KG1 (cell line): Measurements from ENCODE around the gene RNF34.

Experiments
- DNase-seq: peaks from one replicate; lab custom pipeline; 2025; lab: John Stamatoyannopoulos, UW

RNF34 gene

DNA sequence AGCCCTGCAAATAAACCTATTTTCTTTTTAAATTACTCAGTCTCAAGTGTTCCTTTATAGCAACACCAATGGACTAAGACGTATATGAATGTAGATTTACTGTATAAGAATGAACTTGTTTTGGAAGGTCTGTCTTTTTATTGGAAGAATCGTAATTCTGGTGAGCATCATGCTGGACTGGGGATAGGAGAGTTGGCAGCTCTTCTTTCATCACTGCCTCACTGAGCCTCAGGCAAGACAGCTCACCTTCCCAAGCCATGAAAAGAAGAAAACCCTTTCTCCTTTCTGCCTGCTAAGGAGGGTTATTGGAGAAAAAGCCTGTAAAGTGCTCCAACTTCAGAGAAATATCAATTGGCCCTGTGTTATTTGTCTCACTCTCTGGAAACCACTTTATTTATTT is 9.1 kb upstream of the RNF34 start:
- no peak for DNase-seq

DNA sequence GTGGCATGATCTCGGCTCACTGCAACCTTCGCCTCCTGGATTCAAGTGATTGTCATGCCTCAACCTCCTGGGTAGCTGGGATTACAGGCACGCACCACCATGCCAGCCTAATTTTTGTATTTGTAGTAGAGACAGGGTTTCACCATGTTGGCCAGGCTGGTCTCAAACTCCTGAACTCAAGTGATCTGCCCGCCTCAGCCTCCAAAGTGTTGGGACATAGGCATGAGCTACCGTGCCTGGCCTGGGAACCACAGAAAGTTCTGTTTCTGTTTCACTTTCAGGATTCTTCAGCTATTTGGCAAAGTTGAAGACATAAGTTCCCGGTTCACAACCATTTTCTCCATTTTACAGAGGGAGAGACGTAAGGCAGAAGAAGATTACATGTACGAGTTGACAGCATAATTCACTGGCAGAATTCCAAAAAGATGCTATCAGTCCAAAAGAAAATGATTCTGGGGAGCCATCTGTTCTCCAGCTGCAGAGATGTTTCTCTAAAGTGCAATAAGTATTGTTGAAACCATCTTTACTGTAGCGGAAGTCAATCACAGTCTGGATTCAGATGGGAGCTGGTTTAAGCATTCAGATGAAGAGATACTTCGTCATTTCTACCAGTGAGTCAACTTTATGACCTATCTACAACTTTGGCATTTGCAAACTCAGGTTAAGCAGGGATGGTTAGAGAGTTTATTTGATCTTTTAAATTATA is 8.1 kb upstream of the RNF34 start:
- DNase-seq = no peak

DNA sequence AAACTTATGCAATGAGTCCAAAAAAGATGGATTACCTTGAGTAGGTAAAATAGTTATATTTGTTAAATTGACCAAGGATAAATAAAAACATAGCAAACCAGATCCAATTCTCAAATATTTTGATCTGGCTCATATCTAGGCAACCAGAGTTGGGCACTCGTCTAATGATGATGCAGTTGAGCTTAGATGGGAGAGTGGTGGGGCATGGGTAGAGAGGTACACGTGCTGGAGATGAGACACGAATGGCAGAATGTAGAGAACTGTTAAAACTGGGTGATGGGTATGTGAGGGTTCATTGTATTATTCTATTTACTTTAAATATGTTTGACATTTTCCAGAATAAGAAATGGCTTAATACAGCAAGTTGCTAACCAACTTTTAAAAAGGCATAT is 7.6 kb upstream of the RNF34 start:
- DNase-seq = no peak

DNA sequence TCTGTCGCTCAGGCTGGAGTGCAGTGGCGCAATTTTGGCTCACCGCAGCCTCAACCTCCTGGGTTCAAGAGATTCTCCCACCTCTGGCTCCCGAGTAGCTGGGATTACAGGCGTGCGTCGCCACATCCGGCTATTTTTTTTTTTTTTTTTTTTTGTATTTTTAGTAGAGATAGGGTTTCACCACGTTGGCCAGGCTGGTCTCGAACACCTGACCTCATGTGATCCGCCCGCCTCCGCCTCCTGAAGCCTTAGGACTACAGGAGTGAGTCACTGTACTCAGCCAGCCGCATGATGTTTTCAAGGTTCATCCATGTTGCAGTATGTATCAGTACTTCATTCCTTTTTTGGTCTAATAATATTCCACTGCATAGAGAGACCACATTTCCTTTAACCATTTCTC is 2.4 kb upstream of the RNF34 start:
- DNase-seq = no peak

DNA sequence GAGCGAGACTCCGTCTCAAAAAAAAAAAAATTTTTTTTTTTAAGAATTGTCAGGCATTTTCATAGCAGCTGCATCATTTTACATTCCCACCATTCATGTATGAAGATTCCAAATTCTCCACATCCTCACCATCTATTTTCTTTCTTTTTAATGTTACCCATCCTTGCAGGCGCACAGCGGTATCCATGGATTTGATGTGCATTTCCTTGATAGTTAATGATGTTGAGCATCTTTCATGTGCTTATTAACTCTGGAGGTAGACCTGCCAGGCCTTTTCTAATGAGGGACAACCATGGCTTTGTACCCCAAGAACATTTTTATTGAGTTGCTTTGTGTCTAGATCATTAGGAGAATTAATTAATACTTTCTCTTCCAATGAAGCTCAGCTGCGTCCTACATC is 1.6 kb upstream of the RNF34 start:
- no peak for DNase-seq

DNA sequence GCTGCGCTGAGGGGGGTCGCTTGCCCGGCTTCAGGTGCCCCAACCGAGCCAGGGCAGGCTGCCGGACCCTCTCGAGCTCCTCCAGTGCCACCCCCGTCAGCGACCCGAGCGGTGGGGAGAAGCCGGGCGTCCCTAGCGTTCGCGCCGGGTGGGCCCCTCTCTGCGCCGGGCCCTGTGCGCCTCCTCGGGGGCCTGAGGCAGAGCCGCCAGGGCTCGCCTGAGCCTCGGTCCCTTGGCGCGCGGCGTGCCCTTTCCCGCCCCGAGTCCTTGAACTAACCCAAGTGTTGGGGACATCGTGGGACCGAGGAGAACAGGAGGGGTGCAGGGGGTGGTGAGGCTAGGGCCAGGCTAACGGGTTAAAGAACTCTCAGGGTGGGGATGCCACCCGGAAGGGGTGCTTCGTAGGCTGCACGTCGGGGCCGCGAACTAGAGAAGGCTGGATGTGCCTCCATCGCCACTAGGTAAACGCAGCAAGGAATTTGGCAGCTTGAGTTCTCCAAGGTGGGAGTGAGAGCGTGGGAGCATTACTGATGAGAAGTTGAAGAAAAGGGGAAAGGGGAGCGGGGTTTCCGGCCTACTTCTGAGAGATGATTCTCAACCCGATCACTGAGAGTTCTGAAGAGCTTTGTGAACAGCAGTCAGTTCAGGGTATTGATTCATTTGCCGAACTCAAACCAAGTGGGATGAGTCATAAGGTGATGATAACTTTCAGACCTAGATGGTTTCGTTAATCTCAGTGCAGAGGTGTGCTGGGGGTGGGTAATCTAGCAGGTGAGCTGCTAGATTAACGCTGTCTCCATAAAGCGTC is 618 bp downstream of the RNF34 start:
- DNase-seq = peak; percentile 71

DNA sequence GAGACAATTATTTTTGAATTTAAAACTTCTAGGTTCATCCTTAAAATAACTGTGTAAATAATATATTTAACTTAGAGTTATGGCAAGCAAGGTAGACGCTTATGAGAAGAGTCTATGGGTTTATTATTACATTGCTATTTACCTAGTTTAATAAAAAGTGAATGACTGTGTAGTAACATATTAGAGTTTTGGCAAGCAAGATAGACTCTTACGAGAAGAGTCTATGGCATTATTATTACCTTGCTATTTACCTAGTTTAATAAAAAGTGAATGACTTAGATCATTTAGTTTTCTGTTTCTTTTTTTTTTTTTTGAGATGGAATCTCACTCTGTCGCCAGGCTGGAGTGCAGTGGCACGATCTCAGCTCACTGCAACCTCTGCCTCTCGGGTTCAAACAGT is 3.8 kb downstream of the RNF34 start:
- DNase-seq = no peak

DNA sequence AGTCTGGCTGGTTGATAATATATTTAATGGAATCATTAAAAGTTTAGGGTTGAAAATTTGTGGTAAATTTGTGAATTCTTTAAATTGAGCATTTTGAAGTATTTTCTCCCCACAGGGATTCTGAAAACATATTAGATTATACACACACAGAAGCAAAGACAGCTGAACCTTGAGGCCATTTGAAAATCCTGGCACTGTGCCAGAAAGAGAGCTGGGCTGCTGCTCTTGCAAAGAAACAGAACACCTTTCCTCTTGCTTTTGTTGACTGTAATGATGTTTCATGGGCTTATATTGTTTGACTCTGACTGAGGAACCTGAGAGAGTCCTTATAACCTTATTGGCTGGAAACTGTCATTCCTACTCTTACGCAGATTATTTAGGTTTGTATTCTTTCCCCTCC is 4.8 kb downstream of the RNF34 start:
- no peak for DNase-seq

DNA sequence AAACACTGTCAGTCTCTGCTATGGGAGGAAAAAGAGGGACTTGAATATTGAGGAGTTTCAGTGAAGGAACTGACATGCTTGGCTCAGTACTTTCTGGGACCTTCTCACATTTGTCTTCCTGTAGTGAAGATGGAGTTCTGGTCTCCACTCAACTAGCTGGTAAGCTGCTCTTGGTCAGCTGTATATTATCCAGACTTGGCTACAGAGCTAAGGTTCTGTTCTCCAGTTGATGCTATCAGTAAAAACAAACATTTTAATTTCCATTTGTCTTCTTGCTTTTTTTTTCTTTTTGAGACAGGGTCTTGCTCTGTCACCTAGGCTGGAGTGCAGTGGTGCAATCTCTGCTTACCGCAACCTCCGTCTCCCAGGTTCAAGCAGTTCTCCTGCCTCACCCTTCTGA is 5.3 kb downstream of the RNF34 start:
- no peak for DNase-seq

DNA sequence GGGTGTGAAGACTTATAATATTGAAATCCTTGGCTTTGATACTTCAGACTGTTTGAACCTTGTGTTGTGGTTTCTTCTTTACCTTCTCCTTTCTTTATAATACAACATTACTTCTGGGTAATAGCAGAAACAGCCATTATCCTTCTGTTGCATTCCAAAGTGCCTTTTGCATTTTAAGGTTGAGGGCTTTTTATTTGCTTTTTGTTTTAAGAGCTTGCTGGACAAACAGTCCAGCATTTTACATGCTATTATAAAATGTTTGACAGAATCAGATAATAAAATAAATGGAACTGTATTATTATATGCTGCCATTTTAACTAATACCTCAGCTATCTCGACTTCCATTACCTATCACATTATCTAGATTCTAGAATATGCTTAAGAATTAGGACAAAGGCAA is 14.0 kb downstream of the RNF34 start:
- DNase-seq = no peak

DNA sequence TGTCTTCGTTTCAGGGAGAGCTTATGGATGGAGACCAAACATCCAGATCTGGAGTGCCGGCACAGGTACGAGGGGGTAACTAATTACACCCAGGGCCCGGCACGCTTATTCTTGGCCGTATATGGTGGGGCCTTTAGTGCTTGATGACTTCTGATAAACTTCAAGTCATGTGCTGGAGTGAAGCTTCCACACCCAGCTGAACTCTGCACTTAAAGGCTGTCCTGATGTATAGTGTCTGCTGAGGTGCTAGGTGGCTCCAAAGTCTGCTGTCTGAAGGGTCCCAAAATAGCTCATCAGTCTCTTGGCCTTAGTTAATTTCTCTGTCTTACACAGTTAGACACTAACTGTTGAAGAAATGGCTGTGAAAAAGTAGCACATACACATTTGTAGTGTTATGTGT is 17.9 kb downstream of the RNF34 start:
- no peak for DNase-seq

DNA sequence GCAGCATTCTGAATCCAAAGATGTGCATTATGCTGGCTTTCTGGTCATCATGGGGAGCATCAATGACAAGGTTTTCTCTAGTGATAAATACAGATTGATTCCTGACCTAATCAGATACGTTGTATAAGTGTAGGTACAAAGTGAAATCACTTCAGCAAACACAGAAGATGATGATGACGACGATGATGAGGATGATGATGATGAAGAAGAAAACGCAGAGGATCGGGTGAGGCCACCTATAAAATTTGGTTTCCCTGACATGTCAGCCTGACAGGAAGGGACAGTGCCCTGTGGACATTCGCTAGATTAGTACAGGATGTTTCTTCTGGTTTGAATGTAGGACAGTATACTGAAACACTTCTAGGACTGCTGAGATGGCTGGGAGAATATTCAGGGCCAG is 20.2 kb downstream of the RNF34 start:
- no peak for DNase-seq

DNA sequence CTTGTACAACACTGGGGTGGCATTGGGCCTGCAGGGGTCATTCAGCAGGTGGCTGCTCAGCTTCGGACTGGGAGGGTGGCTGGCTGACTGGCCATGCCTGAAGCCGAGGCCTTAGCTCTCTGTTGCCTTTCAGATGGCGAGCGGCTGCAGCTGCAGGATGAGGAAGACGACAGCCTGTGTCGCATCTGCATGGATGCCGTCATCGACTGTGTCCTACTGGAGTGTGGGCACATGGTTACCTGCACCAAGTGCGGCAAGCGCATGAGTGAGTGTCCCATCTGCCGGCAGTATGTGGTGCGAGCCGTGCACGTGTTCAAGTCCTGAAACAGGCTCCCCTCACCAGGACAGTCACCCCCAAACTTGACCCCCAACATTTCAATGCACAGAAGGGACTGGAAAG is 23.3 kb downstream of the RNF34 start:
- no peak for DNase-seq

DNA sequence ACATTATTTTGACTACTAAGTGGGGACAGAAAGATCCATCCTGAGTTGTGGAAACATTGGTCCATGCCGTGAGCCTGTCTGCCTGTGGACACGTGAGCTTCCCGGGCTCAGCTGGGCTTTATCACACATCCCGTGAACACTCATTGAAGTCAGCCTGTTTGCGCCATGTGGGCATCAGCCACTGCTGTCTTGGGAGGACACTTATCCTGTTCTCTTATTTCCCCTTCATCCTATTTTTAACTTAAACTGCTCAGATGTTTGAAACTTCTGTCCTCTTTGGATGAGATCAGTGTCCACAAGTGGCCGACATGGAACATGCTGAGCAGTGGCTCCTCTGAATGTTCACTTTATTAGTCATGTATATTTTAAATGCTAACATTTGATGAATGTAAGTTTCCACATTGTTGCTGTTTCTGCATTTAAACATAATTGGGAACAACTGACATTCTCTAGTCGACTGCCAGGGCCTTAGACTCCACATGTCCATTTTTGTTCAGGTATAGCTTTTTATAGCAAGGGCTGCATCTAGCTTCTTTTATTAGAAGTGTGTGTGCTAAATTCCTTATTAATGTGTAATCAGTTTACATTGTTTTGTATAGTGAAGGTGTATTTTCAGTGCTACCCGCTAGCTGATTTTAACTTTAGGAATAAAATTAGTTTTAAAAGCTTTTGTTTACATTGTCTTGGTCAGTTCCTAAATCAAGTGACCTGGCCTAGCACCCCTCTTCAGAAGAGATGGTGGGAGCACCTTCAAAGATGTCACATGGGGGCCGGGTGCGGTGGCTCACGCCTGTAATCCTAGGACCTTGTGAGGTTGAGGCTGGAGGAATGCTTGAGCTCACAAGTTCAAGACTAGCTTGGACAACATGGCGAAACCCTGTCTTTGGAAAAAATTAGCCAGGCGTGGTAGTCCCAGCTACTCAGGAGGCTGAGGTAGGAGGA is 24.0 kb downstream of the RNF34 start:
- no peak for DNase-seq

DNA sequence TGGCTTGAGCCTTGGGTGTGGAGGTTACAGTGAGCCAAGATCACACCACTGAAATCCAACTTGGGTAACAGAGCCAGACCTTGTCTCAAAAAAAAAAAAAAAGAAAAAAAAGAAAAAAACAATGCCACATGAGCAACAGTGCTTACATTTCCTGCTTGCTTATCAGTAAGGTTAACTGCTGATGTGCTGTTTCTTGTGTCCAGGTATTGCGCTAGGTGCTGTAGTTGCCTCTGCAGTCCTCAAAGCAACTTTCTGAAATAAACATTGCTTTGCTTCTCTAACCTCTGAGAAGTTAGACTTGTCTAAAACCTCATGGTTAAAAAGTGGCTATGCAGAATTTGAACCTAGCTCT is 24.7 kb downstream of the RNF34 start:
- DNase-seq = no peak

DNA sequence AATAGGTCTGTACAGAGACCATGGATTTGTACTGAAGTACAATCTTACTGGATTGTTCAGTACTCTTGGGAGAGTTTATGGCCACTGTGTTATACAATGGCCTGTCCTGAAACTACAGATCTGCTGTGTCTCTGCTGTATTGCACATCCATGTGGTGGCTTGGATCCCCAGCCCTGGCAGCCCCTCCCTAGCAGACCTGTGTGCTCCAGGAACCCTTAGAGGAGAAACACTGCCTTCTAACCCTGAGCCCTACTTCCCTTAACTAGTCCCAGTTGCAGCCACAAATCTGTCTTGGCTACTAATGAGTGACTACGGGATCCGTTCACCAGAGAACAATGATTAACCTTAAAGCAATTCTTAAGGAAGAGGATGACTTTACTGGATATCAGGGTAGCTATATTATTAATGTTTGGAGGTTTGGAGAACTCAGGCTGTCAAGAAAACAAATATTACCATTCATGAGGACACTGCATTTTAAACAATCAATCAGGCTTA is 27.7 kb downstream of the RNF34 start:
- no peak for DNase-seq

DNA sequence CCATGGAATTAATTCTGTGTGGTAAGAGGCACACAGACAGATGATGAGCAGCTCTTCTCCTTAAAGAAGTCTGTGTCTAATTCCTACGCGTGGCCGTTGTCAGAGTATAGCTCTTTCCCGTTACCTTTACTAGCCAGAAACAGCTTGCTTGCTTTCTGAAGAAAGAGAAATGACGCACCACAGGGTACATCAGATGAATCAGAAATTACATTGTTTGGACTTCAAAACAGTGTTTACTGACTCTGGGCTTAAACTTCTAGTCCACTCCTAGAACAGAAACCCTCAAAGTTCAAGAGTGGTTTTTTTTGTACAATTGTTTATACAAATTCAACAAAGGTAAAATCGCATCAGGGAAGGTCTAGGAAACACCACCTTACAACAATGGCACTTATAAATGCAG is 29.0 kb downstream of the RNF34 start:
- DNase-seq = no peak

DNA sequence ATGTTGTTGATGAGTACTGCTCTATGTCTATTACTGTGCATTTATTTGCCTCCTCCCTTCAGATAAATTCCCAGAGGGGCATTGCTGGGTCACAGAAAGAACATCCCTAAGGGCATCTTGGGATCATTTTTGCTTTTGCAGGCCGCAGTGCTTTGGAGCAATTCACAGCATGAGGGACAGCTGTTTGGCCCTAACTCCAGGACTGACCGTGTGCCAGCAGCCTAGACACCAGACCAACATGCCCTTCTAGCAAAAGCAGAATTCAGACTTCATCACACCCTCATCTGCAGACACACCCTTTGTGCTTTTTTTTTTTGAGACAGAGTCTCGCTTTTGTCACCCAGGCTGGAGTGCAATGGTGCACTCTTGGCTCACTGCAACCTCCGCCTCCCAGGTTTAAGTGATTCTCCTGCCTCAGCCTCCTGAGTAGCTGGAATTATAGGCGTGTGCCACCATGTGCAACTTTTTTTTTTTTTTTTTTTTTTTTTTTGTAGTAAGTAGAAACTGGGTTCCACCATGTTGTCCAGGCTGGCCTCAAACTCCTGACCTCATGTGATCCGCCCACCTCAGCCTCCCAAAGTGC is 31.0 kb downstream of the RNF34 start:
- no peak for DNase-seq

DNA sequence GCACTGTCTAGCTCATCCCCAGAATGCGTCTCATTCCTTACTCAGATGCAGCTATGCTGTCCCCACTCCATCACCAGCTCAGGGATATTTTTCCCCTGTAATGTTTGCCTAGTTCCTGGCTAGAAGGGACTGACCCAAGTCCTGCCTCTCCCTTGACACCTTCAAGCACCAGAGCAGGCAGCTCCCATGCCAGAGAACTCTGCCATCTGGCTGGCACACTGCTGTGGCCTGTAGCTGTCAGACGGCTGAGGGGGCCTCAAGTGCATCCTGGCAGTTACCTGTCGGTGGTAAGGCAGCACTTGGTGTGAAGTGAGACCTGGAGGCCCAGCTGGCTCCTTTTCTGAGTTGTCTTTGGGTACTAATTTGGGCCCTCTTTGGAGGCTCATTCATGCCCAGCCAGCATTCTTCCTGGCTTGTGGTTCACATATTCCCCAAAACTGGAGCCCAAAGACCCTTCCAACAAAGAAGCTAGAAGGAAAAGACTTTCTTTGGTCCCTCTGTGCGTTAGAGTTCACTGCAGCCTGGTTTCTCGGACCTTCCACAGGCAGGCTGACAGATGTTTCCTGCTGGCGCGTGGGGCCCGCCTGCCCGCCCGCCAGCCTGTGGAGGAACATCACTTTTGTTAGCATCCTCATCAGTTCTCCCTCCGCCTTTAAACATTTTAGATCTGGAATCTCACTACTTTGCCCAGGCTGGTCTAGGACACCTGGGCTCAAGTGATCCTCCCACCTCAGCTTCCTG is 33.0 kb downstream of the RNF34 start:
- no peak for DNase-seq

DNA sequence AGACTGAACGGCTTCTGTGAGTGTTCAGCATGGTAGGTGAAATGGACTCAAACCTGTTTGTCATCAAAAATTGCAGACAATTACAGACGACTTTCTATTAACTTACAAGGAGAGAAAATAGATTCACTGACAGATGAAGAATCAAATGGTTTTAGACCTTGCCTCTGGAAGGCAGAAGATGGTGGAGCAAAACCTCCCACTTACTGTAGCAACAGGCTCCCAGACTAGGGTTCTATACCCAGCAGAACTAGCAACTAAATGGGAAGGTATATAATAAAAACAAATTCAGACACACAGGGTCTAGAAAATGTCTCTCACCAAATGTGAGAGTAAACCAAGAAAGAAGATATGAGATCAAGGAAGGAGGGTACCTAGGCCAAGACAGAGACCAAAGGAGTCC is 36.8 kb downstream of the RNF34 start:
- no peak for DNase-seq

DNA sequence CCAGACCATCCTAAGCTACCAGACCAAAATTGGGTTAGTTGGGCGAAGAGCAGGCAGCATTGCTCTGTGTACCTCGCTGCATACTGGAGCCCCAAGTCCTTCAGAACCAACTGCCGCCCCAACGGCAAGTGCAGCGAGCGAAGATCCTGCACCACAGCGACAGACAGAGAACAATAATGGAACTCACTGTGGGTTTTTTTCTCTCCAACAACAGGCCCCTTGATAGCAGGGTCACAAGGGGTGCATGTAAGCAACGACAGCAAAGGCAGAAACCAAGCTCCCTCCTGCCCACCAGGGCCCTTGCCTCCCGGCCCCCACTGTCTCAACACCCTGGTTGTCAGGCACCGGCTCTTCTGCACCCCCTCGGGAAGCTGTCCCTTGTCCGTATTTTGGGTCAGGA is 39.0 kb downstream of the RNF34 start:
- no peak for DNase-seq

DNA sequence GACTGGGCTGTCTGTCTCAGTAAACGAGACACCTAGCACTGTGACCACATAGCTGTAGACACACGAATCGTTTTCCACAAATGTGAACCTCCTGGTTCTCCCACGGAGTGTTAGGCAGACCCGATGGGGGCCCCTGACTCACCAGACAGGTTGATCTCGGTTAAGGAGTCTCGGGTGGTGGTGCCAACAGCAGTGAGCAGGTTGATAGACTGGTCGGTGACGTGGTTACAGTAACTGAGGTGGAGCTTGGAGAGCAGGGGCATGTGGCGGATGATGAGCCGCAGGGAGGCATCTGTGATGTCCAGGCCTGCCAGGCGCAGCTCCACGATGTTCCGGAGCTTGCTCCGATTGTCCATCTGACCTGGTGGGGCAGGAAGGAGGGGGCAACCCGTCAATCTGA is 39.8 kb downstream of the RNF34 start:
- no peak for DNase-seq
